Measurements from ENCODE around the gene SYP. TPM values are rescaled to one million over a fixed set of nuclear protein-coding genes. Genes with fewer than 3 reads are reported as not detected.

The SYP gene
- total RNA-seq, 4 donors from 2014 or later = 0.46 to 3.3 (median 2.2) TPM

- no peak for TF ChIP-seq CTCF (IDR thresholded peaks at IDR 0.05)
Measured at GRCh38 chrX:49221868-49222267, 21.9 kb upstream of the SYP start.

GRCh38 chrX:49220100-49220499 is 20.1 kb upstream of the SYP start:
- no peak for DNase-seq (ENCODE audit: low spot score)
- no peak for TF ChIP-seq CTCF (IDR thresholded peaks at IDR 0.05)
- ATAC-seq (ENCODE audit: low FRiP score) = no peak

More at GRCh38 chrX:49221868-49222267, 21.9 kb upstream of the SYP start:
- ATAC-seq (ENCODE audit: low FRiP score) (no peak), DNase-seq (ENCODE audit: low spot score) (no peak)

GRCh38 chrX:49214996-49215526 is 15.1 kb upstream of the SYP start:
- TF ChIP-seq CTCF (IDR thresholded peaks at IDR 0.05) = no peak
- no peak for ATAC-seq (ENCODE audit: low FRiP score)
- no peak for DNase-seq (ENCODE audit: low spot score)

- no peak for ATAC-seq (ENCODE audit: low FRiP score)
- DNase-seq (ENCODE audit: low spot score) = no peak
- TF ChIP-seq CTCF (IDR thresholded peaks at IDR 0.05) = no peak
Measured at GRCh38 chrX:49214416-49214815, 14.4 kb upstream of the SYP start.

GRCh38 chrX:49212861-49213260 is 12.9 kb upstream of the SYP start:
- no peak for DNase-seq (ENCODE audit: low spot score)
- ATAC-seq (ENCODE audit: low FRiP score) = no peak

GRCh38 chrX:49212209-49212608 is 12.2 kb upstream of the SYP start:
- no peak for TF ChIP-seq CTCF (IDR thresholded peaks at IDR 0.05)
- ATAC-seq (ENCODE audit: low FRiP score) = no peak
- DNase-seq (ENCODE audit: low spot score) = no peak

More at GRCh38 chrX:49212861-49213260, 12.9 kb upstream of the SYP start:
- no peak for TF ChIP-seq CTCF (IDR thresholded peaks at IDR 0.05)

GRCh38 chrX:49211074-49211473 is 11.1 kb upstream of the SYP start:
- no peak for ATAC-seq (ENCODE audit: low FRiP score)
- no peak for DNase-seq (ENCODE audit: low spot score)
- no peak for TF ChIP-seq CTCF (IDR thresholded peaks at IDR 0.05)

Data from omental fat pad (tissue), 4 donors.